H1 (cell line): ENCODE measurements around the gene OSBPL9. TPM values are rescaled to one million over a fixed set of nuclear protein-coding genes. Genes with fewer than 3 reads are reported as not detected.
A peak's percentile ranks its signal among the peaks of the same experiment; 100 is the strongest.

Experiments used
- CTCF ChIA-PET: fragments of 300-600 bp; sonication (Branson Sonifier 250); formaldehyde crosslinking; loops from one replicate; lab custom pipeline; 2021; ENCODE audit not compliant: partially characterized antibody; lab: Charles Lee
- POLR2A ChIA-PET: fragments of 300-600 bp; sonication (Branson Sonifier 250); formaldehyde crosslinking; loops from one replicate; lab custom pipeline; 2021; ENCODE audit warnings: inconsistent platforms; ENCODE audit not compliant: partially characterized antibody; lab: Charles Lee
- DNase-seq, 2 experiments: peaks; one replicate each; pipeline versions ENCODE4 v3.0.0 to v3.0.0-alpha.2; 2010 to 2022; ENCODE audit warnings: low spot score in 2 of 2, low read depth in 1 of 2, mixed read lengths in 1 of 2
- FAIRE-seq: peaks from 2 replicates; lab custom pipeline; 2011; peaks lifted over from hg19 to GRCh38; lab: Jason Lieb, UNC
- H2AFZ ChIP-seq: 2 replicates; pipeline ENCODE4 v1.8.1; 2012; ENCODE audit warnings: low read length, inconsistent platforms
- H2AK5ac ChIP-seq: 2 replicates; pipeline ENCODE4 v1.6.1; 2013; ENCODE audit warnings: low read depth, low read length
- H2BK120ac ChIP-seq: replicated peaks from 2 replicates; pipeline ENCODE3; 2013; ENCODE audit warnings: low read depth, low read length, inconsistent platforms
- H2BK12ac ChIP-seq: 2 replicates; pipeline ENCODE4 v1.6.1; 2013; ENCODE audit warnings: low read depth, low read length
- H2BK15ac ChIP-seq: 2 replicates; pipeline ENCODE4 v1.6.1; 2013; ENCODE audit warnings: low read length
- H2BK20ac ChIP-seq: 2 replicates; pipeline ENCODE4 v1.6.1; 2013; ENCODE audit warnings: low read length
- H2BK5ac ChIP-seq: 2 replicates; pipeline ENCODE4 v1.6.1; 2013; ENCODE audit warnings: low read depth, low read length
- H3K14ac ChIP-seq: 2 replicates; pipeline ENCODE4 v1.6.1; 2013; ENCODE audit warnings: inconsistent platforms; ENCODE audit not compliant: insufficient read length
- H3K18ac ChIP-seq: 2 replicates; pipeline ENCODE4 v1.6.1; 2013; ENCODE audit warnings: low read length; ENCODE audit errors: extremely low read depth
- H3K23ac ChIP-seq: 2 replicates; pipeline ENCODE4 v1.6.1; 2013; ENCODE audit warnings: inconsistent platforms; ENCODE audit not compliant: insufficient read length
- H3K23me2 ChIP-seq: 2 replicates; pipeline ENCODE4 v1.6.1; 2013; ENCODE audit warnings: low read depth, low read length
- H3K27ac ChIP-seq: 2 replicates; pipeline ENCODE4 v1.6.1; 2011; ENCODE audit warnings: low read depth, low read length, inconsistent platforms
- H3K27me3 ChIP-seq, 4 experiments: replicated peaks in 1 of 4; 1 replicate in 1 of 4; 2 replicates in 3 of 4; pipeline versions ENCODE4 v1.6.1 to v1.8.1; 2011 to 2013; ENCODE audit warnings: low read length in 3 of 4, mild to moderate bottlenecking in 3 of 4, inconsistent platforms in 2 of 4, mixed read lengths in 2 of 4, moderate library complexity in 1 of 4; ENCODE audit not compliant: control insufficient read depth in 3 of 4, insufficient read depth in 3 of 4; ENCODE audit errors: extremely low read depth in 1 of 4
- H3K36me3 ChIP-seq, 4 experiments: 2 replicates each; pipeline versions ENCODE4 v1.6.1 to v1.8.1; 2011 to 2013; ENCODE audit warnings: mild to moderate bottlenecking in 4 of 4, low read length in 3 of 4, moderate library complexity in 2 of 4, control low read depth in 1 of 4, inconsistent platforms in 1 of 4; ENCODE audit not compliant: insufficient read depth in 4 of 4, control insufficient read depth in 2 of 4
- H3K4ac ChIP-seq: replicated peaks from 2 replicates; pipeline ENCODE3; 2013; ENCODE audit warnings: low read length, low read depth, mixed read lengths, inconsistent platforms; ENCODE audit not compliant: insufficient read length
- H3K4me1 ChIP-seq, 4 experiments: replicated peaks in 1 of 4; 1 replicate in 1 of 4; 2 replicates in 3 of 4; pipeline versions ENCODE4 v1.6.1 to v1.8.1; 2011 to 2013; ENCODE audit warnings: low read length in 3 of 4, inconsistent platforms in 2 of 4, mixed read lengths in 1 of 4; ENCODE audit not compliant: insufficient read depth in 4 of 4, control insufficient read depth in 3 of 4
- H3K4me2 ChIP-seq, 2 experiments: 2 replicates each; pipeline versions ENCODE4 v1.6.1 to v1.8.1; 2011 to 2013; ENCODE audit warnings: low read depth in 2 of 2, low read length in 2 of 2, control low read depth in 1 of 2, inconsistent platforms in 1 of 2, mild to moderate bottlenecking in 1 of 2; ENCODE audit not compliant: insufficient read depth in 1 of 2
- H3K4me3 ChIP-seq, 4 experiments: fragments of 200-600, 300-600 bp in 1 of 4; sonication (generic), shearing (Covaris generic), sonication (Bioruptor Twin) in 1 of 4; 2 replicates each; pipeline versions ENCODE4 v1.5.1 to v1.8.1; 2011 to 2016; ENCODE audit warnings: low read length in 4 of 4, low read depth in 3 of 4, control low read depth in 2 of 4, inconsistent platforms in 2 of 4, mild to moderate bottlenecking in 2 of 4, mixed read lengths in 1 of 4, moderate library complexity in 1 of 4; ENCODE audit not compliant: insufficient read depth in 2 of 4; ENCODE audit errors: extremely low read depth in 1 of 4
- H3K56ac ChIP-seq: replicated peaks from 2 replicates; pipeline ENCODE3; 2013; ENCODE audit warnings: low read depth, mild to moderate bottlenecking, mixed read lengths, low read length, inconsistent platforms; ENCODE audit not compliant: insufficient read length
- H3K79me1 ChIP-seq: 2 replicates; pipeline ENCODE4 v1.6.1; 2013; ENCODE audit warnings: low read depth, low read length, control low read depth
- H3K79me2 ChIP-seq, 2 experiments: 2 replicates each; pipeline versions ENCODE4 v1.6.1 to v1.8.1; 2012 to 2013; ENCODE audit warnings: low read length in 2 of 2, mild to moderate bottlenecking in 2 of 2, inconsistent platforms in 1 of 2; ENCODE audit not compliant: insufficient read depth in 2 of 2, control insufficient read depth in 1 of 2
- H3K9ac ChIP-seq, 4 experiments: replicated peaks in 1 of 4; 1 replicate in 1 of 4; 2 replicates in 3 of 4; pipeline versions ENCODE4 v1.6.1 to v1.8.1; 2011 to 2013; ENCODE audit warnings: low read depth in 3 of 4, low read length in 3 of 4, control low read depth in 2 of 4, mild to moderate bottlenecking in 2 of 4, moderate library complexity in 2 of 4, inconsistent platforms in 1 of 4; ENCODE audit errors: extremely low read depth in 1 of 4
- H3K9me3 ChIP-seq, 2 experiments: 2 replicates each; pipeline versions ENCODE4 v1.6.1 to v1.8.1; 2012 to 2013; ENCODE audit warnings: mild to moderate bottlenecking in 2 of 2, moderate library complexity in 2 of 2, control low read depth in 1 of 2, inconsistent platforms in 1 of 2, low read depth in 1 of 2, low read length in 1 of 2, mixed read lengths in 1 of 2; ENCODE audit not compliant: insufficient read depth in 2 of 2
- H4K20me1 ChIP-seq, 2 experiments: replicated peaks in 1 of 2; 2 replicates each; pipeline versions ENCODE3 to v1.8.1; 2011 to 2013; ENCODE audit warnings: inconsistent platforms in 2 of 2, low read length in 2 of 2, mild to moderate bottlenecking in 1 of 2; ENCODE audit not compliant: insufficient read depth in 2 of 2, control insufficient read depth in 1 of 2
- H4K5ac ChIP-seq: 2 replicates; pipeline ENCODE4 v1.6.1; 2013; ENCODE audit warnings: low read length, low read depth, mixed read lengths, inconsistent platforms; ENCODE audit not compliant: insufficient read length
- H4K8ac ChIP-seq: 2 replicates; pipeline ENCODE4 v1.8.0; 2013; ENCODE audit warnings: mild to moderate bottlenecking, moderate library complexity, low read length, inconsistent platforms; ENCODE audit not compliant: insufficient read depth; ENCODE audit errors: extremely low read depth
- H4K91ac ChIP-seq: replicated peaks from 2 replicates; pipeline ENCODE3; 2013; ENCODE audit warnings: low read length, mixed read lengths, inconsistent platforms; ENCODE audit not compliant: insufficient read length
- BACH1 ChIP-seq: IDR thresholded peaks from 2 replicates; pipeline ENCODE4 v1.6.1; 2012; ENCODE audit warnings: low read length, improper control_type of control experiment
- CREB1 ChIP-seq: IDR thresholded peaks from 2 replicates; pipeline ENCODE4 v1.6.1; 2012; ENCODE audit warnings: inconsistent platforms
- RNF2 ChIP-seq: fragments of 200-900, 300-1000 bp; sonication (generic); IDR thresholded peaks from 2 replicates; pipeline ENCODE4 v1.7.1; 2016; ENCODE audit warnings: borderline replicate concordance, low read depth, mild to moderate bottlenecking, antibody characterized with exemption, low read length; ENCODE audit not compliant: poor library complexity, severe bottlenecking; ENCODE audit errors: missing control alignments
- SUZ12 ChIP-seq: fragments of 200-600 bp; sonication (generic); IDR thresholded peaks from 2 replicates; pipeline ENCODE4 v1.6.1; 2012; ENCODE audit warnings: mild to moderate bottlenecking, inconsistent platforms, low read length, moderate library complexity, mixed read lengths
- TAF1 ChIP-seq: IDR thresholded peaks from 2 replicates; pipeline ENCODE4 v1.6.1; 2011; ENCODE audit warnings: mild to moderate bottlenecking, low read depth, low read length
- WGBS, 2 experiments: shearing (Covaris generic) in 1 of 2; methylation state at CpG; one replicate each; pipeline versions ENCODE4 v1.1.6 to v1.1.7; 2013 to 2015; ENCODE audit warnings: low lambda C conversion rate in 2 of 2, mixed read lengths in 2 of 2, inconsistent platforms in 1 of 2, low coverage in 1 of 2, missing lambda C conversion rate in 1 of 2; ENCODE audit not compliant: insufficient replicate concordance in 2 of 2, insufficient coverage in 1 of 2, insufficient read length in 1 of 2; ENCODE audit errors: extremely low coverage in 1 of 2, missing lambda C conversion rate in 1 of 2; 5-methylcytosine and 5-hydroxymethylcytosine counted together
- polyA plus RNA-seq, 7 experiments: library from polyadenylated mRNA; depleted of rRNA in 3 of 7; stranded (reverse) in 5 of 7; unstranded in 2 of 7; fragments of >200 nt in 5 of 7; fragments of 200-250 nt in 2 of 7; gene quantifications; 1 replicate in 5 of 7; 2 replicates in 1 of 7; 4 replicates in 1 of 7; pipeline versions ENCODE4 v1.2.1 to v1.2.3, GENCODE V29; 2011 to 2013; ENCODE audit warnings: missing spikeins in 2 of 7, mixed read lengths in 2 of 7
- total RNA-seq: library from RNA; stranded (reverse); fragmentation: NEBNext Ultra II Directional; extraction: Animal tissue kit (Norgen Biotek cat#: 25700); gene quantifications from 2 replicates; pipeline ENCODE4 v1.2.1, GENCODE V29; 2021

Gene OSBPL9
- total and polyA plus RNA-seq, 2 of the 8 experiments (the other 6 are each of a cell fraction or from before 2014, with no cell fraction given): 58.2 to 71.6 TPM

- no peak for FAIRE-seq
- peaks cover 0 to 8% (median 0%) of the 10 kb centered on the region in 4 experiments; a peak in 1 of 7 replicates for H3K4me1 ChIP-seq
- CTCF ChIA-PET: no interaction called here
These were observed 56.4 kb downstream of the OSBPL9 start for GRCh38 chr1:51673279-51673678.

More at GRCh38 chr1:51673279-51673678, 56.4 kb downstream of the OSBPL9 start:
- Histone ChIP-seq H2BK20ac (no peak overlapping the region), H3K56ac (no peak overlapping the region), H3K4me3 (no peak overlapping the region), H3K9me3 (no peaks in the 10 kb centered on the region), H3K18ac (no peak overlapping the region), H3K9ac (peak overlapping the region in 1 of 4 experiments; percentile 34; a peak in 1 of 7 replicates), H2BK12ac (no peak overlapping the region), H3K23ac (no peak overlapping the region), H4K91ac (no peak overlapping the region), H2AFZ (no peak overlapping the region), H2BK120ac (no peak overlapping the region), H4K8ac (no peak overlapping the region), H3K27ac (no peak overlapping the region), H3K79me1 (no peaks in the 10 kb centered on the region), H2BK5ac (no peak overlapping the region), H3K4ac (no peak overlapping the region), H4K20me1 (no peaks in the 10 kb centered on the region), H3K36me3 (no peaks in the 10 kb centered on the region), H3K14ac (no peak overlapping the region), H3K4me2 (no peak overlapping the region), H2AK5ac (no peak overlapping the region), H3K79me2 (no peaks in the 10 kb centered on the region), H2BK15ac (no peak overlapping the region), H3K23me2 (no peaks in the 10 kb centered on the region), H4K5ac (no peak overlapping the region), H3K27me3 (no peaks in the 10 kb centered on the region)
- no peak for DNase-seq
- WGBS, 2 experiments: 95 to 100% methylated on average over 1 of the region's 1 CpG
- POLR2A ChIA-PET: no interaction called here
- no peak for TF ChIP-seq CREB1
- no peak for TF ChIP-seq SUZ12
- no peak for TF ChIP-seq RNF2
- no peak for TF ChIP-seq TAF1
- TF ChIP-seq BACH1: no peak
